Putamen (tissue), 1 donor: Measurements from ENCODE around the gene FRMD1.

Experiments used
- DNase-seq: peaks from one replicate; pipeline ENCODE4 v3.0.0-alpha.2; 2016; ENCODE audit warnings: low spot score

The FRMD1 gene

DNA sequence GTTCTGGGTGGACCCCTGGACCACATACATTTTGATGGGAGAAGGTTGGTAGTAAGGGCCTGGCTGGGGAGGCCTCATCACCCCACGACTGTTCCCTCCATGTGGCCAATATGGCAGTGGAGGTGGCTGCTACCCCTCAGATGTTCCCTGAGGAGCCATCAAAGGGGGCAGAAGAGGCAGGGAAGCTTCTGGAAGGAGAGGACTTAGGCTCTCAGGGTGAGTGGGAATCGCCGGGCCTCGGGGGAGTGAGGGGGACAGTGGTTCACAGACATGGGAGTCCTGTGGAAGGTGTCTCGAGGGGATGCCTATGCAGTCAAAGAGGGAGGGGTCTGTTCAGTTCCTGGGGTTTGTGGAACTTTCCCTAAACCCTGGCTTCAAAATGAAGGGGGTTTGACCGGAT, 32.9 kb upstream of the FRMD1 start:
- DNase-seq, result no peak

DNA sequence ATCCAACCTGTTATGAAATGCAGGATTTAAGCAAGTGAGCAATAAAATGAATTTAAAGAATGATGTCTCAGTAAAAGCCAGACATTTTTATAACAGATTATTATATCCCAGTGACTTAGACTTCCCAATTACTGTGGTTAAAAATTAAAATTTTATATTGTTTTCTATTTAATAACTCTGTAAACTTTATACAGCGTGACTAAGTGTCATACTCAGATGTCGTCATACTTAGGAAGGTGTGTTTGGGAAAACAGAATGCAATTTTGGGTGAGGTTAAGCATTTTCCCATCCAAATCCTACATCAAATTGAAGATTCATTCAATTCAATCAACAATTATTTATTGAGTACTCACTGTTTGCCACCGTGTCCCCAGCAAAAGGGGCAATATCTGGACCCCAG, 31.4 kb upstream of the FRMD1 start:
- no peak for DNase-seq

DNA sequence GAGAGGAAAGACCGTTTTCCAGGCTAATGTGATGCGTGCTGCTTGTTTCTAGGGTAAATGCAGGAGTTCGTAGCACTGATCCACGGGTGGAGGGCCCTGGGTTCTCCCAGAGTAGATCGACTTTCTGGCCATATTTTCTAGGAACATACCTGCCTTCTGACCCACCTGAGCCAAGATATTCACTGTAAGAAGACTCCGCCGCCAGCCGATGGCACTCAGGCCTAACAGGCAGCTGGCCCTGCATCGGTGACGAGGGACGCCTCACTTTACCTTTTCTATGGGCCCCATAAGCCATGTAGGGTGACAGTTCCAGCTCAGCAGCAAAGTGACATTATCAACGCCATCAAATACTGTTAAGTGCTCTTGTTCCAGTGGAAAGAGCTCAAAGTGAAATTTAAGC, 30.2 kb upstream of the FRMD1 start:
- no peak for DNase-seq

DNA sequence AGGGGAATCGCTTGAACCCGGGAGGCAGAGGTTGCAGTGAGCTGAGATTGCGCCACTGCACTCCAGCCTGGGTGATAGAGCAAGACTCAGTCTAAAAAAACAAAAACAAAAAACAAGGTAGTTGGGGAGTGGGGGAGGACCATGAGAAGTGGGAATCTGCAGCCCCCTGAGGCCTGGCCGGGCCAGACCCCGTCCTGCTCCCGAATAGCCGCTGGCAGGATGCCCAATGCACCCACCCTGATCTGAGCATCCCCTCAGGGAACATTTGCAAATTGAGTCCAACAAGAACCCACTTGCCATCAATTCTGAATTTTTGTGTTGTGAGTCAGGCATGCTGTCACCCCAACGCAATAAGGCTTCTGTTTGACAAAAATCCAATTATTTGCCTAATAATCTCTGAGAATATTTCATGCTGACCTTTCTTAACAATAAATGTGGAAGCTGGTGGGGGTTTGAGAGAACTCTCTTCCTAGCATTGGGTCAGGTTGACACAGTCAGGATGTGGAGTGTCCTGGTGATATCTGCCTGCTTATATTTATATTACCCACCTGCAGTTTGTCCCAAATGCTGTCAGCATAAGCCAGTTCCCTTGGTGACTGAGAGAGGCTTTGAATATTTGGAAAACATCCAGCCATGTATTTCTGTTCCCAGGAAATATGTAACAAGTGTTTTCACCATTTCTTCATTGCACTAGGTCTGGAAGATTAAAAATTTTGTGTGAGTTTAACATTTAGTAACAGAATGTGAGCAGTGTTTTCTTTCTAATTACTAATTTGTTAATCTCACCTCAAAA, 28.4 kb upstream of the FRMD1 start:
- DNase-seq, result no peak

- DNase-seq, result no peak
Measured at GRCh38 chr6:168106633-168107005, 27.6 kb upstream of the FRMD1 start.

GRCh38 chr6:168105813-168106632, 27.0 kb upstream of the FRMD1 start:
- no peak for DNase-seq

DNA sequence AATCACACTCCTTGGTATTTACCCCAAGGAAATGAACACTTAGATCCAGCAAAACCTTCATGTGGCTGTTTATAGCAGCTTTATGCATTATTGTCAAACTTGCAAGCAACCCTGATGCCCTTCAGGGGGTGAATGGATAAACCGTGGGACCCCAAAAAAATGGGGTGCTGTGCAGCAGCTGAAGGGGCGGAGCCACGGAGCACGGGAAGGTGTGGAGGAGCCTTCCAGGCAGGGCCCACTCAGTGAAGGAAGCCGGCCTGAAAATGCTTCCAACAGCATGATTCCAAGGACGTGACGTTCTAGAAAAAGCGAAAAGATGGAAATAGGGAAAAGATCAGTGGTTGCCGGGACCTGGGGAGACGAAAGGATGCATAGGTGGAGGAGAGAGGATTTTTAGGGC, 25.6 kb upstream of the FRMD1 start:
- no peak for DNase-seq

GRCh38 chr6:168103050-168103830, 24.2 kb upstream of the FRMD1 start:
- DNase-seq, result no peak

GRCh38 chr6:168102315-168102985, 23.4 kb upstream of the FRMD1 start:
- peak; percentile 77 for DNase-seq

DNA sequence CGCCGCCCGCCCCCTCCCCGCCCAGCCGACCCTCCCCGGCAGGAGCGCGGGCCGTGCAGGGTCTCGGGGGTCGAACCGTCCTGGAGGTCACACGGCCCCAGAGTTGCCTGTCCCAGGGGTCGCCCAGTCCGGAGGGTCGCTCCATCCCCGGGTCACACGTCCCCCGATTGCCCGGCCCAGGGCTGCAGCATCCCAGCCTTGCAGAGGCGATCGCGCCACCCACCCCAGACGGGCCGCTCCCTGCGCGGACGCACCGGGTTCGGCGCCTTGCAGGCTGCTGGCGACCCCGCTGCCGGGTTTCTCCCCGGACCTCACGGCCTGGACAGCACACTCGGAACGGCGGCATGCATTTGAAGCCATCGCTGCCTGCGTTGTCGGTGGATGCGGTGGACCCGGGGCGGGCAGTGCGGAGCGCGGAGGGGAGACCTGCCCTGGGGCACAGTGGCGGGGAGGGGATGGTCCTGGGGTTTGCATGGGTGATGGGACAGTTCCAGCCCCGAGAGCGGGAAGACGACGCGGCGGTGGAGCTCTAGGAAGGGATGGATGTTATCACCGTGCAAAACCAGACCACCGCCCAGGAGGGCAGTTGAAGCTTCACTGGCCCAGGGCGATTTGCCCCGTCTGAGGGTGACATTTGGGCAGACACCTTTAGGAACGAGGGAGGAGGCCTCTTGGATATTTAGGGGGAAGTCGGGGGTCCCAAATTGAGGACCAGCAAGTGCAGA, 22.7 kb upstream of the FRMD1 start:
- no peak for DNase-seq

GRCh38 chr6:168100803-168101589, 22.0 kb upstream of the FRMD1 start:
- DNase-seq, result no peak

GRCh38 chr6:168100011-168100802, 21.2 kb upstream of the FRMD1 start:
- no peak for DNase-seq

DNA sequence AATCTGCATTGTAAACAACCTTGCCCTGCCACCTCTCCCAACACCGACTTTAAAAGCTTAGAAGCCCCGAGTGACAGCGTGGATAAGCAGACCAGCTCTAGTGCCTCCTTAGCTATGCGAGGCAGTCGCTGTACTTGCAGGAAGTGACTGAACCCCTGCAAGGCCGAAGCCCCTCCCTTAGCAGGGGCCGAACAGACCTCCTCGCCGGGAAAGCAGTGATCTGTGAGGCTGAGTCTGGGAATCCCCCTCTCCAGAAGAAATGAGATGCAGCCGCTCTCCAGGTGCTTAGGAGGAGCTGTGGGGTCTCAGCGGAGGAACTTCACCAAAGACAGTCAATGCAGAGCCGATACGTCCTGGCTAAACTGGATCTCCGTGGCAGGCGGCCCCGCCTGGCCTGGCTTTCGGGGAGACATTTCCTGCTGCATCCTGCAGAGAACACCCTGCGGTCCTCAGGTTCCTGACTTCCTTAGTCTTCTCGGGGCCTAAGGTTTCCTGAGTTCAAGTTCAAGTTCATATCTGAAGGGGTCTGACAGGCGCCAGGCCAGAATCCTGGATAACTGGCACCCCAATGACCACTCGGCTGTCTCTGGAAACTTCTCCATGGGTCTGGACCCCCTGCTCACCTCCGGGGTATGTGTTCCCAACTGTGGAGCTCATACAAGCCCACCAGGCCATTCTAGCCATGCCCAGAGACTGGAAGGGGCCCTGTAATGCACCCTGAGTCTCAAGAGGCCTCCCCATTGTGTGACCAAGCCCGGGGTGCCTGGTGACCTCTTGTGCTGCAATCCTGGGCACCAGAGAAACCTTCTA, 20.4 kb upstream of the FRMD1 start:
- no peak for DNase-seq

GRCh38 chr6:168098431-168098861, 19.4 kb upstream of the FRMD1 start:
- no peak for DNase-seq

DNA sequence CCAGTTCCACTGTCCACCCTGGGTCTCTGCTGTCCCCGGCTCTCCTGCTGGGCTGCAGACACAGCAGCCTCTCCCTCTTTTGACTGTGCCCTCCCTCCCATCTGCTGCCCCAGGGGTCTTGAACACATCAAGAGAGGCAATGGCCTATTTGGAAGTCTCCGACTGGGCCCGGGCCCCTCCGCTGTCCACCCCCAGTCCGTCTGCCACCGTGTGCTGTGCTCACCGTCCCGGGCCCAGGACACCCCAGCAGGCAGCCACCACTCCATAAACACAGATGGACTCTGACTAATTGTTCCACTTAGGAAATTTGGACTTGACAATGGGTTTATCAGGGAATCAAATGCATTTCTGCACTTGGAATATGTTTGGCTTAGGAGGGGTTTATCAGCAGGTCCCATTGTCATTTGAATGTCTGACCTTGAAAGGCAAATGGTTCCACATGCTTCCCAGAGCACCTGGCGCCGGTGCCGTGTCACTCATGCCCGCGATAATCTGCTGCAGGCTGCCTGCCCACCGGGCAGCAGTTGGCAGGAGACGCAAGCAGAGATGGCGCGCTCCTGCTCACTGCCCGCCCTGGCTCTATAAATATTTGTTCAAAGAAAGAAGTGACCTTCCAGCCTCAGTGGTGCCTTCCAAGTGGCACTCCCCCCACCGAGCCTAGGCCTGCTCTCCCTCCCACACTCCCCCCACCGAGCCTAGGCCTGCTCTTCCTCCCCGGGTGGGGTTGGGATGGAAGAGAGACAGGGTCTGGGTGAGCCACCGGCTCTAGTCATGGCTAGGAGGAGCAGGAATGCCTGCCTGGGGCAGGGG, 18.8 kb upstream of the FRMD1 start:
- DNase-seq, result no peak

GRCh38 chr6:168097221-168097620, 18.2 kb upstream of the FRMD1 start:
- DNase-seq, result no peak

GRCh38 chr6:168096271-168096764, 17.3 kb upstream of the FRMD1 start:
- no peak for DNase-seq
